Mucosa of descending colon (tissue), 3 donors: ENCODE measurements around the gene PHF21B. TPM values are rescaled to one million over a fixed set of nuclear protein-coding genes. Genes with fewer than 3 reads are reported as not detected.

Experiments
- ATAC-seq: fragments of 200-7000 bp; cut with Tn5 transposase; one replicate; pipeline ENCODE4 v1.9.1; 2020; ENCODE audit warnings: mild to moderate bottlenecking, moderate library complexity
- DNase-seq, 3 donors: peaks; one replicate each; pipeline ENCODE4 v3.0.0-alpha.2; 2020
- H3K36me3 ChIP-seq: fragments of 200-600 bp; one replicate; pipeline ENCODE4 v1.8.0; 2021; ENCODE audit warnings: low read depth, mild to moderate bottlenecking
- H3K4me1 ChIP-seq: fragments of 200-600 bp; one replicate; pipeline ENCODE4 v1.8.0; 2021; ENCODE audit warnings: low read depth, mild to moderate bottlenecking
- H3K4me3 ChIP-seq: fragments of 200-600 bp; one replicate; pipeline ENCODE4 v1.8.0; 2021; ENCODE audit warnings: mild to moderate bottlenecking
- H3K9me3 ChIP-seq: fragments of 200-600 bp; one replicate; pipeline ENCODE4 v1.8.0; 2021; ENCODE audit warnings: mild to moderate bottlenecking
- CTCF ChIP-seq: fragments of 200-600 bp; IDR thresholded peaks from one replicate; pipeline ENCODE4 v1.8.0; 2022; ENCODE audit warnings: antibody characterized with exemption, mild to moderate bottlenecking
- intact Hi-C, 2 donors: fragments of 100-400 bp; cut with DNase I in 1 of 2; cut with micrococcal nuclease in 1 of 2; formaldehyde crosslinking; loops; one replicate each; pipeline versions ENCODE4 v1.11.0 to v1.11.1; 2022; cut with DNase I, micrococcal nuclease
- total RNA-seq, 3 donors: library from RNA; stranded (reverse); fragmentation: NEBNext Ultra II Directional in 2 of 3; extraction: Animal tissue kit (Norgen Biotek cat#: 25700) in 2 of 3; gene quantifications; one replicate each; pipeline versions ENCODE4 v1.2.1 to v1.2.4, GENCODE V29; 2021 to 2023
- donor health status: DM: no; HTN: no; CAD: no; lungs with moderate emphysema.
- donor health status: DM: no; HTN: no; CAD: no.
- donor health status: DM: no; HTN: yes; CAD: no.

PHF21B gene
- total RNA-seq, 3 donors from 2014 or later = 0.41 TPM; not detected in 2

DNA sequence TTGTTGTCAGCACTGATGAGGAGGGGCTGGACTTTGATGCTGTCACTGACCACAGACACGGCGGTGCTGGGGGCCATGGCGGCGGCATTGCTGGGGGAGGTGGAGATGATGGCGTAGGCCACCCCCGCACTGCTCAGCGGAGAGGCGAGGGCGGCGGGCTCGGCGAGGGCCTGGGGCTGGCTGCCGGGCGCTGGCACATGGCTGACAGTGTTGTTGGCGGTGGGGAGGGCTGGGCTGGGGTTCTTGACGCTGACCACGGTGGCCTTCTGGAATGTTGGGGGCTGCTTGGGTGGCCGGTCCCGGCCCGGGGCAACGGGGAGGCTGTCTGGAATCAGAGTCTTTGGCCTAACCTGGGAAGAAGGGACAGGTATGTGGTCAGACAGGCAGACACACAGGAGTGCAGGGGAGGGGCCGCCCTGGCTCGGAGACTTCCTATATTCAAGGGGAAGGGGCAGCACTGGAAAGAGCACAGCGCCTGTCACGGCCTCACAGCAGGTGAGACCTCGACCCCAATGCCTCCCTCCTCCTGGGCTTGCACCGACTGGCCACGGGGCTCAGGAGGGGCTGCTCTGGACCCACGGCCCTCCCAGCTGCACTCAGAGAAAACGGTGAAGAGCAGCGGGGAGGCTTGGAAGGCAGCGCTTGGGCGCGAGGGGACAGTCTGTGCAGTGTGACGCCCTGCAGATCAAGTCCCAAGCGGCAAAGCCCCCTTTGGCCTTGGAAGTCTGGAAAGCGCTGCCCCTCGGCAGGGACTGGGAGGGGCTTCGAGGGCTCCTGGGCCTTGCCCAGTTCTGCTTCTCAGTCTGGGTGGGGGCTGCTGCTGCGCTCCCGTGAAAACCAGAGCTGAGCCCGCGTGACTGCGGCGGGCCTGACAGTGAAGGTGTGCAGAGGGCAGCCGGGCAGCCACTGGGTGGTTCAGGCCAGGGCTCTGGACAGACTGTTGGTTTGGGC, 93.2 kb downstream of the PHF21B start:
- Histone ChIP-seq H3K9me3 (no peaks in the 10 kb centered on the region), H3K4me1 (no peaks in the 10 kb centered on the region), H3K4me3 (no peak overlapping the region), H3K36me3 (no peaks in the 10 kb centered on the region)
- DNase-seq (peak in 1 of 3 donors; percentile 33), ATAC-seq (no peak)
- intact Hi-C loops = no loop called here
- no peak for TF ChIP-seq CTCF

GRCh38 chr22:44915441-44915840, 94.4 kb downstream of the PHF21B start:
- no peak for ATAC-seq
- TF ChIP-seq CTCF = no peak
- Histone ChIP-seq H3K4me3 (no peak overlapping the region), H3K4me1 (no peaks in the 10 kb centered on the region), H3K36me3 (no peaks in the 10 kb centered on the region), H3K9me3 (peaks cover 4% of the 10 kb centered on the region)
- DNase-seq = peak in 1 of 3 donors; percentile 29
- intact Hi-C loops = no loop called here

- H3K36me3 ChIP-seq = no peaks in the 10 kb centered on the region
- intact Hi-C loops = no loop called here
- TF ChIP-seq CTCF = no peak
- peaks cover 4% of the 10 kb centered on the region for H3K9me3 ChIP-seq
- H3K4me3 ChIP-seq = no peak overlapping the region
- DNase-seq (peak in 1 of 3 donors; percentile 26), ATAC-seq (no peak)
- no peaks in the 10 kb centered on the region for H3K4me1 ChIP-seq
Measured at GRCh38 chr22:44914026-44914721, 95.6 kb downstream of the PHF21B start.

DNA sequence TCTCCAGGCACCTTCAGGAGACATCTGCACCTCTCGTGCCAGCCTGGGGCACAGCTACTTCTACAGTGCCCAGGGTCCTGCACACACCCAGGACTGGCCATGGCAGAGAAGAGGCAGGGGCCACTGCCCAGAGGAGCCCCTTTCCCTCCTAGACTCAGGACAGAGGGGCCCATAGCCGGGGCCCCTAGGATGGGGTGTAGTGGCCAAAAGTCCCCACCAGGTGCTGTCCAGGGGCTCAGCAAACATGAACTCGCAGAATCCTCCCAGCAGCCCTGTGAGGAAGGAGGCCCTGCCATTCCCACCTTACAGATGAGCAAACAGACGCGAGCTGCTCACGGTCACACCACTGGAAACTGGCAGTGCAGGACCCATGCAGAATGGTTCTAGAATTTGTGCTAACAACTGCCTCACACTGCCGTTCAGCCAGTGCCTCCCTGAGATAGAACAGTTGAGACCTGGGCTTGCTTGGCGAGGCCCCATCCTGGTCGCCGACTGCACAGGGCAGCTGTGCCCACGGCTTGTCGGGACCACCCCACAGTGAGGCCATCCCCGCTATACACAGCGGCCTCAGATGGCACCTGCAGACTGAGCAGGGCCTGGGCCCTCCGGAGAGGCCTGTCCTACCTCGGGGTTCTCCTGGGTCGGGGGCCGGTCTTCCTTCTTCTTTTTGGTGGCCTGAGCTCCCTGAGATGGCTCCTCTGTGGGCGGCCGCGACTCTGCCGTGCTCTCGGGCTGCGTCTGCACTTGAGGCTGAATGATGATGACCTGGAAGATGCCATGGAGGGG, 96.4 kb downstream of the PHF21B start:
- TF ChIP-seq CTCF = no peak
- Histone ChIP-seq H3K4me3 (no peak overlapping the region), H3K4me1 (no peaks in the 10 kb centered on the region), H3K9me3 (peaks cover 4% of the 10 kb centered on the region), H3K36me3 (no peaks in the 10 kb centered on the region)
- no peak for ATAC-seq
- intact Hi-C loops = no loop called here
- peak in 1 of 3 donors; percentile 27 for DNase-seq

DNA sequence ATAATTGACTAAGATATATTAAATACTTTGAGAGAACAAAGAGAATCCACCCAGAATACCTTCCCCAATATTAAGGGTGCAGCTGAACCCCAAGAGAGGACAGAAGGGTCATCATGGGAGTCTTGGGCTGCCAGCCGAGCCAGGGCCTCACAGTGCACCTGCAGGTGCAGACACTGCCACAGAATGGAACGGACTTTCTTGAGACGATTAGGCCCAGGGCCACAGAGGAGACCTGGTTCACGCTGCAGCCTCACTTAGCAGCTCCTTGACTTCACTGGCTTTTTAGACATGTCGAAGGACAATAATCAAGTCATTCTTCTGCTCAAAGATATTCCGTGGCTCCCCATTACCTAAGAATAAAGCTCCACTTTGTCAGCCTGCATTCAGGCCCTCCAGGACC, 100.6 kb downstream of the PHF21B start:
- DNase-seq = no peak
- no peak for TF ChIP-seq CTCF
- Histone ChIP-seq H3K4me3 (no peak overlapping the region), H3K4me1 (no peaks in the 10 kb centered on the region), H3K36me3 (no peaks in the 10 kb centered on the region), H3K9me3 (peaks cover 4% of the 10 kb centered on the region)
- no peak for ATAC-seq
- intact Hi-C loops = no loop called here
